GM06990 (cell line): ENCODE results near the gene EEF2K.
A peak's percentile ranks its signal among the peaks of the same experiment; 100 is the strongest.

ENCODE experiments used
- DNase-seq: peaks from one replicate; pipeline ENCODE4 v3.0.0-alpha.2; 2011; ENCODE audit not compliant: insufficient read length; ENCODE audit errors: extremely low read depth
- H3K27me3 ChIP-seq: replicated peaks from 2 replicates; pipeline ENCODE4 v1.6.0; 2011; ENCODE audit warnings: low read length; ENCODE audit not compliant: control insufficient read depth, insufficient read depth
- H3K36me3 ChIP-seq: 2 replicates; pipeline ENCODE4 v1.5.1; 2011; ENCODE audit warnings: low read length; ENCODE audit not compliant: control insufficient read depth, insufficient read depth
- H3K4me3 ChIP-seq: replicated peaks from 2 replicates; pipeline ENCODE4 v1.5.1; 2011; ENCODE audit warnings: low read depth, mild to moderate bottlenecking, control low read depth, low read length
- CTCF ChIP-seq: IDR thresholded peaks from 2 replicates; pipeline ENCODE4 v1.5.1; 2011; ENCODE audit warnings: low read length, control low read depth, mild to moderate bottlenecking, inconsistent platforms; ENCODE audit not compliant: insufficient read depth, poor library complexity, severe bottlenecking

The EEF2K gene

DNA sequence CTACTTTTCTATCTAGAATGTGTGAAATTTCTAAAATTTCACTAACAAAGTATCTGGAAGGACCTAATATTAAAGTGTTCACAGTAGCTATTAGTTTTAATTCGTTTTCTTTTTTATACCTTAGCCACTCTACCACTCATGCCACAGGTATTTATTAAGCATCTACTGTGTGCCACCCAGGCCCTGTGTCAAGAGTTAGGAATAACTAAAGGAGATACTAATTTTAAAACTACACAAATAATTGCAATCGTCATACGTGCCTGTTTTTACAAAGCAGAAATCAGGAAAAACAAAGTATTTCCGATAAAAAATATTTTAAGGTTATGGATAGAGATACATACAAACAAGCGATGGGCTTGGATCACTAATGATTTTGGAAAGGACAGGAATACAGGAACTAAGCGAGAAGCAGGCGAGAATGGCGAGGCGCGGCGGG, 483 bp upstream of the EEF2K start:
- Histone ChIP-seq H3K36me3 (peaks cover 1% of the 10 kb centered on the region; the same call in 1 of the 2 replicates), H3K27me3 (no peaks in the 10 kb centered on the region), H3K4me3 (peak overlapping the region; percentile 89)
- no peak for TF ChIP-seq CTCF
- no peak for DNase-seq

- no peak for TF ChIP-seq CTCF
These were observed 1.0 kb downstream of the EEF2K start for GRCh38 chr16:22206842-22207714.

GRCh38 chr16:22207715-22208360, 1.8 kb downstream of the EEF2K start:
- Histone ChIP-seq H3K36me3 (peaks cover 5% of the 10 kb centered on the region), H3K27me3 (no peaks in the 10 kb centered on the region), H3K4me3 (peak overlapping the region; percentile 89)
- TF ChIP-seq CTCF = no peak
- DNase-seq = no peak

More at GRCh38 chr16:22206842-22207714, 1.0 kb downstream of the EEF2K start:
- no peaks in the 10 kb centered on the region for H3K27me3 ChIP-seq
- peaks cover 5% of the 10 kb centered on the region for H3K36me3 ChIP-seq
- H3K4me3 ChIP-seq = peak overlapping the region; percentile 89
- DNase-seq = peak; percentile 80

- Histone ChIP-seq H3K36me3 (peaks cover 7% of the 10 kb centered on the region), H3K4me3 (no peak overlapping the region), H3K27me3 (no peaks in the 10 kb centered on the region)
- no peak for DNase-seq
- no peak for TF ChIP-seq CTCF
These were observed 4.2 kb downstream of the EEF2K start for GRCh38 chr16:22210285-22210684.

DNA sequence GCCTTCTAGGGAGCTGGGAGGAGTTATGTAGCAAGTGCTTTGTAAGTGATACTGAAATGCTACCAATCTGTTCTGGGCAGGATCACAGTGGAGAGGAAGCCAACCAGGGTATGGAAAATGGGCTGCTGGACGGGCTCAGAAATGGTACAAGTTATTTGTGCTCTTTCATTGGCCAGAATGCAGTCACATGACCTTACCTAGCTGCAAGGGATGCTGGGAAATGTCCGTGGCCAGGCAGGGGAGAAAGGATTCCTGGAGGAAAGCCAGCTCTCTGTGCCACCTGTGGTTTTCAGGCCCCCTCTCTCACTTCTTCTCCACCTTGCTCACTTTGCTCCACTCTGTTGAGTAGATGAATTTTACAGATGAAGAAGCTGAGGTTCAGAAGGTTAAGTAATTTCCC, 4.8 kb downstream of the EEF2K start:
- Histone ChIP-seq H3K27me3 (no peaks in the 10 kb centered on the region), H3K36me3 (peaks cover 7% of the 10 kb centered on the region), H3K4me3 (no peak overlapping the region)
- no peak for TF ChIP-seq CTCF
- DNase-seq = no peak
